ENCODE results near the gene SRRM3. TPM values are rescaled to one million over a fixed set of nuclear protein-coding genes. Genes with fewer than 3 reads are reported as not detected.
A peak's percentile ranks its signal among the peaks of the same experiment; 100 is the strongest.
"Not testable (repeated sequence)": the region's sequence is repeated elsewhere in the genome, so short reads cannot be mapped to it uniquely, and the experiment has no call there.

Gene SRRM3
- total and polyA plus RNA-seq, 10 donors: 0.23 to 1.6 (median 0.93) TPM; not detected in 1

GRCh38 chr7:76283254-76284159, 81.8 kb downstream of the SRRM3 start:
- Histone ChIP-seq H3K36me3 (no peaks in the 10 kb centered on the region), H3K4me1 (peaks cover 0 to 30% (median 21%) of the 10 kb centered on the region in 6 donors), H3K4me3 (peak overlapping the region in 2 of 8 donors; percentile 52 to 74), H3K27me3 (replicated peaks in 1 of 7) (peaks cover 2 to 72% (median 28%) of the 10 kb centered on the region in 7 donors), H3K9me3 (no peaks in the 10 kb centered on the region), H3K27ac (no peak overlapping the region)
- WGBS, 5 donors: 72 to 89% (median 84%) methylated on average over 15 to 17 of the region's 17 CpGs
- no peak for TF ChIP-seq POLR2AphosphoS5 (IDR thresholded peaks at IDR 0.05)
- no peak for TF ChIP-seq POLR2A (IDR thresholded peaks at IDR 0.05)
- no peak for TF ChIP-seq CTCF (IDR thresholded peaks at IDR 0.05 in 8 of 11, conservative IDR thresholded peaks at IDR 0.05 in 3 of 11)
- no peak for DNase-seq
- intact Hi-C loops (cut with DNase I; ENCODE audit: low total_unique reads): no loop called here

DNA sequence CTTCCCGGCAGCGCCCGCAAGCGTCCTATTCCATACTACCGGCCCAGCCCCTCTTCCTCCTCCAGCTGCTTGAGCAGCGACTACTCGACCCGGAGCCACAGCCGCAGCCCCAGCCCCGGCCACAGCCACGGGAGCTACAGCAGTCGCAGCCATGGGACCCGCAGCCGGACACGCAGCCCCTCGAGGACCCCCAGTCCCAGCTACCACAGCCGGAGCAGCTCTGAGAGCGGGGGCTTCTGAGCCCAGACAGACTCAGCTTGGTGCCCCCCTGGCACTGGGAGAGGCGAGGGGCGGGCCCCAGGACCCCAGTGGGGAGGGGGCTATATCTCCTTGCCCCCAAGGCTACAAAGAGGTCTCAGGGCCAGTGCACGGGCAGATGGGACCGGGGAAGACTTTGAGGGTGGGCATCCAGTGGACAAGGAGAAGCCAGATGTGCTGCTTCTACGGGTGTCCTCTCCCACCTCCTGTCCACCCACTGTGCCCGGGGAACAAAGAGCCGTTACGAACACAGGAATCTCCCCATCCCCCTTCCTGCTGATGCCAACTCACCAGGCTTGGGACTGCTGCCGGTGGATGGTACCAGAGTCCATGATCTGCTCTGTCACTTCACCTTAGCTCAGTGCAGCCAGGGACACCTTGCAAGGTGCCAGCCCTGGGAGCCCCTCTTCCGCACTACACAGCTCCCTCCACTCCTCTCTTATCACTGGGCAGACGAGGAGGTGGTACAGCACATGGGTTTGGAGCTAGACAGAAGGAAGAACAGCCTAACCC, 84.1 kb downstream of the SRRM3 start:
- Histone ChIP-seq H3K36me3 (no peaks in the 10 kb centered on the region), H3K4me3 (no peak overlapping the region), H3K27ac (no peak overlapping the region), H3K4me1 (peaks cover 0 to 27% (median 19%) of the 10 kb centered on the region in 6 donors), H3K9me3 (no peaks in the 10 kb centered on the region), H3K27me3 (replicated peaks in 1 of 7) (peaks cover 2 to 49% (median 23%) of the 10 kb centered on the region in 7 donors)
- no peak for DNase-seq
- TF ChIP-seq POLR2A (IDR thresholded peaks at IDR 0.05) (no peak), CTCF (IDR thresholded peaks at IDR 0.05 in 8 of 11, conservative IDR thresholded peaks at IDR 0.05 in 3 of 11) (no peak), POLR2AphosphoS5 (IDR thresholded peaks at IDR 0.05) (no peak)
- 87 to 90% (median 89%) methylated on average over 27 to 29 of the region's 29 CpGs for WGBS, 5 donors
- intact Hi-C loops (cut with DNase I; ENCODE audit: low total_unique reads): no loop called here

GRCh38 chr7:76286842-76287403, 85.2 kb downstream of the SRRM3 start:
- no peak for TF ChIP-seq POLR2AphosphoS5 (IDR thresholded peaks at IDR 0.05)
- no peak for TF ChIP-seq CTCF (IDR thresholded peaks at IDR 0.05 in 8 of 11, conservative IDR thresholded peaks at IDR 0.05 in 3 of 11)
- DNase-seq: no peak
- H3K27me3 ChIP-seq (replicated peaks in 1 of 7): peaks cover 2 to 40% (median 20%) of the 10 kb centered on the region in 7 donors
- no peak overlapping the region for H3K4me3 ChIP-seq
- H3K4me1 ChIP-seq: peaks cover 4 to 29% (median 22%) of the 10 kb centered on the region in 6 donors
- intact Hi-C loops (cut with DNase I; ENCODE audit: low total_unique reads): no loop called here
- 87 to 93% (median 91%) methylated on average over 13 to 16 of the region's 16 CpGs for WGBS, 5 donors
- H3K36me3 ChIP-seq: no peaks in the 10 kb centered on the region
- H3K27ac ChIP-seq: no peak overlapping the region
- no peaks in the 10 kb centered on the region for H3K9me3 ChIP-seq

GRCh38 chr7:76290847-76291350, 89.2 kb downstream of the SRRM3 start:
- not testable (repeated sequence) for DNase-seq

More at GRCh38 chr7:76290847-76291350, 89.2 kb downstream of the SRRM3 start:
- intact Hi-C loops (cut with DNase I; ENCODE audit: low total_unique reads); H3K27me3 ChIP-seq (replicated peaks in 1 of 7); H3K9me3 ChIP-seq; H3K4me3 ChIP-seq; H3K36me3 ChIP-seq: not testable (repeated sequence)
- H3K27ac ChIP-seq: peak overlapping the region in 6 of 8 donors; percentile 78 to 89 (median 84)
- WGBS, 5 donors: 82 to 90% (median 83%) methylated on average over 6 of the region's 6 CpGs
- peaks cover 13 to 48% (median 37%) of the 10 kb centered on the region in 6 donors for H3K4me1 ChIP-seq
